Measurements from ENCODE around the gene KLK14.

Gene KLK14

DNA sequence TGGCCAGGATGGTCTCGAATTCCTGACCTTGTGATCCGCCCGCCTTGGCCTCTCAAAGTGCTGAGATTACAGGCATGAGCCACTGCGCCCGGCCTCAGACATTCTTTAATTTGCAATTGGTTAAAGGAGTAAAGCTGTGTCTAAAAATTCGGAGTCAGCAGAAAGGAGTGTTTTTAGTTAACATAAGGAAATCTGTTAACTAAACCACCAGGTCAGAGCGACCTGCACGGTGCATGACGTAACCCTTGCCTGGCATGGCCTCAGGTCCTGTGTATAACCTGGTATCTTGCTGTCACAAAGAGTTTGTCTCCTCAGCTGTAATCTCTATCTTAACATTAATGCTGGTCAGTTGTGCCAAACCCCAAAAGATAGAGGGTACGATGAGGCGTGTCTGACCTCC lies 38.4 kb downstream of the KLK14 start:
- DNase-seq (ENCODE audit: low read depth): no peak

DNA sequence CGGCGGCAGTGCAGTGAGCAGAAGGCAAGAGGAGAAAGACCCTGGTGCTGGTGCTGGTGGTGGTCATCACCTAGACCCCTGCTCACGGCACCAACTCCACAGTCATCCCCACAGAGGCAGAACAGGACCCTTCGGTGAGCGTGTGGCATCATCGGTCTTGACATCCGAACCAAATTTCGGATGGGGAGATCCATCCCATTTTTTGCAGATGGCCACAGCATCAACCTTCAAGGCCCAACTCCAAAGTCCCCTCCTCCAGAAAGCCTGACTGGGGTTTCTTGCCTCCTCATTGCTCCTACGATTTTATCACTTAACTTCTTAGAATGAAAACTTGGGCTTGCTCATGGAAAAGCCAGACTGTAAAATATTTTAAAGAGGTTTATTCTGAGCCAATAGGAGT lies 39.2 kb downstream of the KLK14 start:
- DNase-seq (ENCODE audit: low read depth): no peak

DNA sequence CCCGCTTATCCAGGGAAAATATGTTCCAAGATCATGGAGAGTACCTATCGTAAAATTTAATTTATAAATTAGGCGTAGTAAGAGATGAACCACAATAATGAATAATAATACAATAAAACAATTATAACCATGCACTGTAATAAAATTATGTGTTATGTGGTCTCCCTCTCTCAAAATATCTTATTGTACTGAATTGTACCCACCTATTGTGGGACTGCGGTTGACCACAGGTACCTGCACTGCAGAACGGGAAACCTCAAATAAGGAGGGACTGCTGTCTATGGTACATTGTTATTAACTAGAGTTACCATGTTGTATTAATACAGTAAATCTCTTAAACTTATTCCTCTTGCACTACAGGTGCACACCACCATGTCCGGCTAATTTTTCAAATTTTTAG lies 42.5 kb downstream of the KLK14 start:
- no peak for DNase-seq (ENCODE audit: low read depth)

DNA sequence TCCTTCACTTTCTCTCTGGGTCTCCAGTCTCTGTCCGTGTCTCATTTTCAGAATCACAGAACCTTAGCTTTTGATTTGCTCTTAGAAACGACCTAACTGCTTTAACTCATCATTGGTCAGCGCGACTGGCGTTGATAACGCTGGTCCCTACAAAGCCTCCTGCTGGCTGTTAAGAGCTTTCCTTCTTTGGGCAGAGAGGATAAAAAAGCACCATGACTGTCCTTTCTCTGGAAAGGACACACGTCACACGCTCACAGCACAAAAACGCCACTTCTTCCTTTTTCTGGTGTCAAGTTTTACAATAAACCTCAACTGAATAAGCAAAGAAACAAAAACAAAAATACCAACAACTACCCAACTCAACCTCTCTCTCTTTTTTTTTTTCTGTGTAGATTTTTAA lies 46.2 kb downstream of the KLK14 start:
- DNase-seq (ENCODE audit: low read depth): no peak

DNA sequence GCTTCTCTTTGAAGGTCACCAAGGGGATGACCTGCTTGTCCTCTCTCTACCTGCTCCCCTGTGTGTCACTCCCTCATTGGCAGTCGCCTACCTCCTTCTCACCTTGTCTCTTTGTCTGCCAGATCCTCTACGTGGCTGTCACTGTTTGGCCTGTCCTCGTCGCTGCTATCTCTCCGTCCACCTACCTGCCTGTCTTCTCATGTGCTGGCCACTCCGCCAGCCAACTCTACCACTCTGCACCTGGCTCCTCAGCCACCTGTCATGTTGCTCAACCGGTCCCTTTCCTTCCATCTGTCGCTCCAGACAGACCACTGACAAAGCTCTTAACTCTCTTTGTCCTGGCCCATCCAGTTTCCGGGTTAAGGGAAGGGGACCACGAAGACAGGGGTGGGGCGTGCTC lies 48.0 kb downstream of the KLK14 start, which contains the start of gene KLK12:
KLK12 (minus strand) TSS at position 299 of the 400 bp plus-strand sequence. CDS start 381 bp downstream, outside the sequence.
- no peak for DNase-seq (ENCODE audit: low read depth)

DNA sequence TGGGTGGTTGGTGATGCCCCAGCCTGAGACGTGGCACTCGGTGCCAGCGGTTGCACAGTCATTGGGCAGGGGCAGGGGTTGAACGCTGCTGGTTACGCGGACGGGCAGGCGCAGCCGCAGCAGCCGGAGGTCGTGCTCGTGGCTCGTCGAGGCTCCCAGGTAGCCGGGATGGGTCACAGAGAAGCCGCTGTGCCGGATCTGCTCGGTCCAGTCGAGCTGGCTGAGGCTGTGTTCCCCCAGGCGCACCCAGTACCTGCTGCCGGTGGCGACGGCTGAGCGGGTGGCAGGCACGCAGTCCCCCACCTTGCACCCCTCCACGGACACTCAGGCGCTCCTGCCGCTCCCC lies 50.8 kb downstream of the KLK14 start:
- no peak for DNase-seq (ENCODE audit: low read depth)

DNA sequence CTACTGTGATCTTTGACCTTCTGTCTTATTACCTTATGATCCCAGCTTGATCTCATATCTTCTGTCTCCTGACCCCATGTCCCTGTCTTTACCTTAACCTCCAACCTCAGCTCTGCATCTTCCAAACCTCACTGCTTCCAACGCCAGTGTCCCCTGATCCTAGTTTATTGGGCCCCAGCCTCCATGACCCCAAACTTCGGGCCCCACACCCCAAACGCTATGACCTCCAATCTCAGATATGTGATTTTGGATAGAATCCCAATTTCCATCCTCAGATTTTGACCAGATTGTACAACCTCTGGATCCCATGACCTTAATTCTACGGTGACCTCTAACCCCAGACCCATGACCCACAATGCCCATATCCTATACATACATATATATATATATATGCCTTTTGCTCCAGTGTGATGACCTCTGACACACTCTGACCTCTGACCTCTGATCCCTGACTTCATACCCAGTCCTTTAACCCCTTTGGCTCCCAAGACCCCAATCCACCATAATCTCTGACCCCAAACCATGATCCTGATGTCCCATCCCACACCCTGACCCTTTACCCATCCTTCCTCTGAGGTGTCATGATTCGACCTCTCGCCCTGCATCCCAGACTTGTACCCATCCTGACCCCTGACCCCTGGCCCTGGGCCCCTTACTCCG lies 51.3 kb downstream of the KLK14 start:
- no peak for DNase-seq (ENCODE audit: low read depth)

DNA sequence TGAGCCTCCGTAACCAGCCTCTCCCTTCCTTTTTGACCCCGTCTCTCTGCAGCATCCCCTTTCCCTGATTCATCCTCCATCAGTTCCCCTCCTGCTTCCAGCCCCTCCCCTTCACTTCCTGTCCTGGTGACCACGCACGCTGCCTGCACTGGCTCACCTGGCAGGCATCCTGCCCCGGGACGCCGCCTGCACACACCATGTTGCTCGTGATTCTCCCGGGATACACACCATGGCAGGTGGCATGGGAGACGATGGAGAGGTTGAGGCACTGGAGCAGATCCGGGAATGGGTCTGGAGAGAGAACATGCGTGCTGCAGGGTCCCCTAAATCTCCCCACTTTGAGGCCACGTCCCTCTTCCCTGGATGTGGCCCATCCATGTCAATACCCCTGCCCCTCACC lies 52.1 kb downstream of the KLK14 start:
- no peak for DNase-seq (ENCODE audit: low read depth)

DNA sequence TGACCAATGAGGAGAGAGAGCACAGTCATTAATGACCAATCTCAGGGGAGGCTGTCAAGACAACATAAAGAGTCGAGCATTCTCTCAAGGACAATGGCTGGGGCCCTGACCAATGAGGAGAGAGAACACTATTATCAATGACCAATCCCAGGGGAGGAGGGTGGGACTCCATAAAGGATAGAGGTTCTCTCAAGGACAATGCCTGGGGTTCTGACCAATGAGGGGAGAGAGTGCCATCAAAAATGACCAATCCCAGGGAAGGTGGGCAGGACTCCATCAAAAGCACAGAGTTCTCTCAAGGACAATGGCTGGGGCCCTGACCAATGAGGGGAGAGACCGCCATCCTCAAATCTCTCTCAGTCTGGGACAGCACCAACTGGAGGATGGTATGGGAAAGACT lies 53.0 kb downstream of the KLK14 start:
- no peak for DNase-seq (ENCODE audit: low read depth)
